ENCODE results near the gene KDM4B.
"Not testable (repeated sequence)": the region's sequence is repeated elsewhere in the genome, so short reads cannot be mapped to it uniquely, and the experiment has no call there.

DNA sequence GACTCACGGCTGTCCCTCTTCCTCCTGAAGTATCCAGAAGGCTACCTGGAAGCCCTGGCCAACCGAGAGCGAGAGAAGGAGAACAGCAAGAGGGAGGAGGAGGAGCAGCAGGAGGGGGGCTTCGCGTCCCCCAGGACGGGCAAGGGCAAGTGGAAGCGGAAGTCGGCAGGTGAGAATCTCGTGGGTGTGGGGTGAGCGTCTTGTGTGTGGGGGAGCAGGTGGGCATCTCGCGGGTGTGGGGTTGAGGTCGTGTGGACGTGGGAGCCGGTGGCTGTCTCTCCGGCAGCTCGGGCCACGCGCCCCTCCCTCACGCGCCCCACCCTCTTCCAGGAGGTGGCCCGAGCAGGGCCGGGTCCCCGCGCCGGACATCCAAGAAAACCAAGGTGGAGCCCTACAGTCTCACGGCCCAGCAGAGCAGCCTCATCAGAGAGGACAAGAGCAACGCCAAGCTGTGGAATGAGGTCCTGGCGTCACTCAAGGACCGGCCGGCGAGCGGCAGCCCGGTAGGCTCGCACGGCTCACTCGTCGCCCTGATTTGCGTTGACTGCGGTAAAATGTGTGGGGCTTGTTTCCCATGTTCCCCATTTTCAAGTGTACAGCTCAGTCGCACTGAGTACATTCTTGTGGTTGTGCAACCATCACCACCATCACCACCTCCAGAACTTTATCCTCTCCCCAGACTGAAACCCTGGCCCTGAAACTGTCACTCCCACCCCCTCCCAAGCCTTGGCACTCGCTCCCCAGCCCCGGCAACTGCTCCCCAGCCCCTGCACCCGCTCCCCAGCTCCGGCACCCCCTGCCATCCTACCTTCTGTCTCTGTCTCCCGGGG, 14.4 kb upstream of the KDM4B start:
- TF ChIP-seq POLR2A (IDR thresholded peaks at IDR 0.05): not testable (repeated sequence)
- TF ChIP-seq, protein P1, sequence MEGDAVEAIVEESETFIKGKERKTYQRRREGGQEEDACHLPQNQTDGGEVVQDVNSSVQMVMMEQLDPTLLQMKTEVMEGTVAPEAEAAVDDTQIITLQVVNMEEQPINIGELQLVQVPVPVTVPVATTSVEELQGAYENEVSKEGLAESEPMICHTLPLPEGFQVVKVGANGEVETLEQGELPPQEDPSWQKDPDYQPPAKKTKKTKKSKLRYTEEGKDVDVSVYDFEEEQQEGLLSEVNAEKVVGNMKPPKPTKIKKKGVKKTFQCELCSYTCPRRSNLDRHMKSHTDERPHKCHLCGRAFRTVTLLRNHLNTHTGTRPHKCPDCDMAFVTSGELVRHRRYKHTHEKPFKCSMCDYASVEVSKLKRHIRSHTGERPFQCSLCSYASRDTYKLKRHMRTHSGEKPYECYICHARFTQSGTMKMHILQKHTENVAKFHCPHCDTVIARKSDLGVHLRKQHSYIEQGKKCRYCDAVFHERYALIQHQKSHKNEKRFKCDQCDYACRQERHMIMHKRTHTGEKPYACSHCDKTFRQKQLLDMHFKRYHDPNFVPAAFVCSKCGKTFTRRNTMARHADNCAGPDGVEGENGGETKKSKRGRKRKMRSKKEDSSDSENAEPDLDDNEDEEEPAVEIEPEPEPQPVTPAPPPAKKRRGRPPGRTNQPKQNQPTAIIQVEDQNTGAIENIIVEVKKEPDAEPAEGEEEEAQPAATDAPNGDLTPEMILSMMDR (IDR thresholded peaks at IDR 0.05): not testable (repeated sequence)

Data from Peyer's patch (tissue), 4 donors.